Germinal center (tissue), 1 donor: ENCODE data around the gene RNFT1.
"Not testable (repeated sequence)": the region's sequence is repeated elsewhere in the genome, so short reads cannot be mapped to it uniquely, and the experiment has no call there.

Source experiments
- DNase-seq: peaks from one replicate; pipeline ENCODE4 v3.0.0; 2012; ENCODE audit warnings: mixed read lengths, low spot score

RNFT1 gene, protein sequence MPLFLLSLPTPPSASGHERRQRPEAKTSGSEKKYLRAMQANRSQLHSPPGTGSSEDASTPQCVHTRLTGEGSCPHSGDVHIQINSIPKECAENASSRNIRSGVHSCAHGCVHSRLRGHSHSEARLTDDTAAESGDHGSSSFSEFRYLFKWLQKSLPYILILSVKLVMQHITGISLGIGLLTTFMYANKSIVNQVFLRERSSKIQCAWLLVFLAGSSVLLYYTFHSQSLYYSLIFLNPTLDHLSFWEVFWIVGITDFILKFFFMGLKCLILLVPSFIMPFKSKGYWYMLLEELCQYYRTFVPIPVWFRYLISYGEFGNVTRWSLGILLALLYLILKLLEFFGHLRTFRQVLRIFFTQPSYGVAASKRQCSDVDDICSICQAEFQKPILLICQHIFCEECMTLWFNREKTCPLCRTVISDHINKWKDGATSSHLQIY

DNA sequence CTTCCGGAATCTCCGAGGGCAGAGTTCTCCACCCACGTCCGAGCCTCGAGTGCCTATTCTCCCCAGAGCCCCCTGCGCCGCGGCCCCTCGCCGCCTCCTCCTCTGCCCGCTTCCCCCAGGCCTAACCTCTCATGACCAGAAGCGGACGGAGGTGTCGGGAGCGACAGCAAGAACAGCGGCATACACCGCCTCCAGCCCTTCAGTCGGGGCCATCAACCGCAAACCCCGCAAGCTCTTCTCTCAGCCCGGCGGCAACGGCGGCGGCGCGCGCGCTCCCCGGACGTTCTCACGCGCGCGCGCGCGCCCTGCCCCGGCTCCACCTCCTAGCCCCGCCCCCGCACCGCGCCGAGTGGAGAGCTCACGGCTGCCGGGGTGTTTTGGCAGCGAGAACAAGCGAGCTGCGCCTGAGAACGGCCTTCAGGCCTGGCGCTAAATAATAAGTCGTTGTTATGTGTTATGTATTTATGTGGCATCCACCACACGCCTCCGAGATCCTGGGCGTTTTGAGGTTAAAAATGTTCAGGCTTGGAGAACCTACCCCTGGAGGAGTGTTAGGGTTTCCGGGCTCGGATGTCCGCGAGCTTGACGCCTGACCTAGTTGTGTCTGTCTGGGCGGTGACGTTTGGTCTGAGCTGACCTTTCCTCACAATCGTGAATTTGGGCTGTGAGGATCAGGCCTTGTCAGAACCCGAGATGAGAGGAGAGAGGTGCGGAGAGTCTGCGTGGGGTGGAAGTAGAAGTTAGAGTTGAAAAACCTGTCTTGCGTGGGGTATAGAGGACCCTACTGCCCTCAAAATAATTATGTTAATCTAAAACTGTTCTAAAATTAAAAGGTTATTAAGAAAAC lies at the start of gene RNFT1:
Gene RNFT1, minus strand, starts transcription at position 259 of the 847 bp plus-strand sequence. Its CDS starts 77 bp downstream, at position 182.
- peak; percentile 94 for DNase-seq

DNA sequence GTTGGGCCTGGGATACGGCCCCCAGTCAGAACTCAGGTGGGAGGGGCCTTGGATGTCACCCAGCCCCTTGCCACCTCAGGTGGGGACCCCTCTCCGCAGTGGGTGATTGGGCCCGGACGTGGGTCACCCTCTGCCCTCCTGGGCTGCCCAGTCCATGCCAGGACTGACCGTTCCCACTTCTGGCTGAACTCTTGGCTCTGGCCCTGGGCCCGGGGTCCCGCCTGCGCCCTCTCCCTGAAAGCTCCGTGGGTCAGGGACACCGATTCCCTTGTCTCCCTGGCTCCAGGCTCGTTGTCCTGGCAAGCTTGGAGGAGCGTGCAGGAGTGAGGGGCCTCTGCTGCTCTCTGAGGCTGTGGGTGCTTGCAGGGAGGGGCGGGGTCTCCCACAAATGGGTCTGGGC lies 44.8 kb upstream of the RNFT1 start:
- DNase-seq = not testable (repeated sequence)

DNA sequence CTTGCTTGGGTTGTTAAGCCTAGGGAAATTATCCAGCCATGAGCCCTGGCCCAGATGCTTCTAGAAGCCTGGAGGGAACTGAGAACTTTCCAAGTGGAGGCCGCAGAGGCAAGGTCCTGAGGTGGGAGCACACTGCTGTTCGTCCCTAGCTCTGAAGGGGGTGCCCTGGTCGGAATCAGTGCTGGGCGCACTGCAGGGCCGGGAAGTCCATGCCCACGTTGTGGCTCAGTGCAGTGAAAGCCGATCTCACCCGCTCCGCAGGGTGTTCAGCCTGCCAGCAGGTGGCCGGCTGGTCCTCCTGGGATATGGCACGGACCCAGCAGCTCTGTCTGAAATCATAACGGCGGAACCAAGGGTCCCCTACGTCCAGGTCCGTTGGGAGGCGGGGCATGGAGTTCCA lies 43.8 kb upstream of the RNFT1 start:
- DNase-seq = not testable (repeated sequence)

DNA sequence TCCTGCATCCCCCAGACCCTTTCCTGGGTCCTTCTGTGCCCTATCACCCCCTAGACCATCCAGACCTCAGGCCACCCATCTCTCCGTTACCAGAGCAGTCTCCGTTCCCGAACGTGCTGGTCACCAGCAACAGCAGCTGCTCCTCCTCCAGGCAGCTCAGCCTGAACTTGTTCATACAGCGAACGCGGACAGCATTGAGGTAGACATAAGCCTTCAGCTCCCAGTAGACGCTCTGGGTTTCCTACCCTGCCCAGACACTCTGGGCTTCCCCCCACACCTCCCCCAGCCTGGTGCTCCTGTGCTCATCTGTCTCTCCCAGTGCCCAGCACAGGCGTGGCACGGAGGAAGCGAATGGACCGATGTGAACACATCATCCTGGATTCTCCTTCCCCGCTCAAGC lies 41.6 kb upstream of the RNFT1 start:
- no peak for DNase-seq

DNA sequence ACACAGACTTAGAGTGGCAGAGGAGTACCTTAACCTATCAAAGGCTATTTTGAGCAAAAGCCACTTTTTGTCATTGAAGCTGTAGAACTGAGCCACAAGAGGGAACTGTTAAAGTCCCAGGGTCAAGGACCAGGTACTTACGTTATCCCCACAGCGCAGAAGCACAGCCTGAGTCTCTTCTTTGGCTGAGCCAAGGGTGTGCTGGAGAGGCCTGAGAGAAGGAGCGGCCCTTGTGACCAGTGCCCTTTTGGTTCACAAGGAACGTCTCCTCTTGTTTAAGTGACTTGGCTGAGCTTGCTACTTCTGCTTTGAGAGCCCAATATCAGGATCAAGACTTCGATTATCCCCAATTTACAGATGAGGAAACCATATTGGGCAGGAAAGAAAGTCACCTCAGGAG lies 40.0 kb upstream of the RNFT1 start:
- DNase-seq = not testable (repeated sequence)

DNA sequence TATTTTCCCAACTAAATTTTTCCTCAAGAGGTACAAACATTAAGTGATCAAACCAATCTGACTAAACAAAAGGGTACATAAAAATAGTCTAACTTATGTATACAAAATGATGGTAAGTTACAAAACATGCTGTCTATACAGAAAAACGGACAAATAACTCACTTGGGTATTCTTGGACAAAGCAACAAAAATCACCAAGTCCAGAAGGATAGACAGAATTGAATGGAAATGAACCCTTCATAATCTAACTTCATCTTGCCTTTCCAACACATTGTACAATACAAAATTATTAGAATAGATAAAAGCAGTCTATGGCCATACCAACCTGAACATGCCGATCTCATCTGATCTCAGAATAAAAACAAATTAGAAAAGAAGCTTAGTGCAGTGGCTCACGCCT lies 37.9 kb upstream of the RNFT1 start:
- not testable (repeated sequence) for DNase-seq

DNA sequence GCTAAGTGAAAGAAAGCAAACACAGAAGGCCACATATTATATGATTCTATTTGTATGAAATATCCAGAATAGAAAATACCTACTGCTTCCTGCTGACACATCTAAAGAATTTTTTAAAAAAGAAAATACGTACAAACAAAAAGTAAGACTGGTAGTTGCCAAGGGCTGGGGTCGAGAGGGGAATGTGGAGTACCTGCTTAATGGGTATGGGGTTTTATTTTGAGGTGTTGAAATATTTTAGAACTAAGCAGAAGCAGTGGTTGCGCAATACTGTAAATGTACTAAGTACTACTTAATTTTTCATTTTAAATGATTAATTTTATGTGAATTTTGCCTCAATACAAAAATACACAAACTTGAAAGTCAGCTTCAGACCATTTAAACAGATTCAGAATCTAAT lies 32.1 kb upstream of the RNFT1 start:
- not testable (repeated sequence) for DNase-seq

DNA sequence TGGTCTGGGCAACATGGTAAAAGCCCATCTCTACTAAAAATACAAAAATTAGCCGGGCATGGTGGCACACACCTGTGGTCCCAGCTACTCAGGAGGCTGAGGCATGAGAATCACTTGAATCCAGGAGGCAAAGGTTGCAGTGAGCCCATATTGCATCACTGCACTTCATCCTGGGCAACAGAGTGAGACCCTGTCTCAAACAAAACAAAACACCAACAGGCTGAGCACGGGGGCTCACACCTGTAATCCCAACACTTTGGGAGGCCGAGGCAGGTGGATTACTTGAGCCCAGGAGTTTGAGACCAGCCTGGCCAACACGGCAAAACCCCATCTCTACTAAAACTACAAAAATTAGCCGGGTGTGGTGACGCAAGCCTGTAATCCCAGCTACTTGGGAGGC lies 10.6 kb upstream of the RNFT1 start:
- DNase-seq = not testable (repeated sequence)

DNA sequence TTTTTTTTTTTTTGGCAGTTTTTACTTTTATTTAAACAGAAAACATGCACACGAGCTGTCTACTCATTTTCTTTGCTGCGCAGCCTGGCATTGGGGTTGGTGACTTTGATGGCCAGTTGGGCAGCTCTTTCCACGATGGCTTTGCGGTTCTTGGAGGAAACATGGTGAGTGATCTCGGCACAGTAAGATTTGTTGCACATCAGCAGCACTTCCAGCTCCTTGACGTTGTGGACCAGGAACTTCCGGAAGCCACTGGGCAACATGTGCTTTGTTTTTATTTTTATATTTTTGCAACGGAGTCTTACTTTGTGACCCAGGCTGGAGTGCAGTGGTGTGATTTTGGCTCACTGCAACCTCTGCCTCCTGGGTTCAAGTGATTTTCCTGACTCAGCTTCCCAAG lies 8.9 kb upstream of the RNFT1 start:
- not testable (repeated sequence) for DNase-seq

DNA sequence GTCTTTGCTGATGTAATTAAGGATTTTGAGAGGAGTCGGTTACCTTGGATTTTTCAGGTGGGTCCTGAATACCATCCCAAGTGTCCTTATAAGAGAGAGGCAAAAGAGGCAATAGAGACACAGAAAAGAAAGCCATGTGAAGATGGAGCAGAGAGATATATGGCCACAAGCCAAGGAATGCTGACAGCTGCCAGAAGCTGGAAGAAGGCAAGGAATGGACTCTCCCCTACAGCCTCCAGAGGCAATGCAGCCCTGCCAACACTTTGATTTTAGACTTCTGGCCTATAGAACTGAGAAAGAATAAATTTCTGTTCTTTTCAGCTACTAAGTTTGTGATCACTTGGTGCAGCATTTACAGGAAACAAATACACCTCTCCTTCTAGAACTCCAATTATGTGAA lies 8.2 kb upstream of the RNFT1 start:
- no peak for DNase-seq

DNA sequence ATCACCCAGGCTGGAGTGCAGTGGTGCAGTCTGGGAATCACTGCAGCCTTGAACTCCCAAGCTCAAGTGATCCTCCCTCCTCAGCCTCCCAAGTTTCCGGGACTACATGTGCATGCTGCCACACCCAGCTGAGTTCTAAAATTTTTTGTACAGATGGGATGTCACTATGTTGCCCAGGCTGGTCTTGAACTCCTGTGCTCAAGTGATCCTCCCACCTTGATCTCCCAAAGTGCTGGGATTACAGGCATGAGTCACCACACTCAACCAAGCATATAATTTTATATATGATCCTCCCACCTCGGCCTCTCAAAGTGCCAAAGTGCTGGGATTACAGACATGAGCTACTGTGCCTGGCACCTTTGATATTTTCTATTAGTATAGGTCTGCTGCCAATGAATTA lies 7.2 kb upstream of the RNFT1 start:
- DNase-seq = not testable (repeated sequence)

DNA sequence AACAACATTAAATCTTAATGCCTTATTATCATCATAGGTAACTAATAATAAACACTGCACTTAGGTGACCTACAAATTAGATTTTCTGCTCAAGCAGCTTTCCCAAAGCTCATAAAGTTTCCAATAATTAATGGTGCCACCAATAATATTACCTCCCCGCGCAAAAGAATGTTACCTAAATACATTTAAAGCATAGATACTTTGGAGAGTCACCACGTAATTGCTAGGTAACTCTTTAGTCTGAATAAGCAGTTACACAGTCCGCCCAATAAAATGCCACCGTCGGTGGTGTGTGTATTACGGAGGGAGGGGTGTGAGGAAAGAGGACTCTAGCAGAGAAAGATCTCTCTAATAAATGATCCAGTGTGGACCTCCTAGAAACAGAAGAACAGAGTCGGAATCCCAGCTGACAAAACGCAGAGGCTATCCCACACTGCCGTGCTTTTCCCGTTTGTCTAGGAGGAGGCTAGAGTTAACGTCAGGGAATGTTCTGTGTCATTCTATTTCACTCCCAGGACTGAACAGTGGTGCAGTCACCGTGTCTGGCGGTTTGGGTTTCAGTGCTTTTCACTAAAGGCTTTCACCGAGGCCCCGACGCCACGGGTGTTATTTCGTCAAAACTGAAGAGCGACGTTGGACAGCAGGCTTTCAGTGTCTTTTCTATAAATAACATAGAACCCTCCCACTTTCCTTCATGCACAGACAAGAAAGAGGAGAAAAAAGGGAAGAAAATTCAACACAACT lies 630 bp downstream of the RNFT1 start:
- DNase-seq = peak; percentile 39

DNA sequence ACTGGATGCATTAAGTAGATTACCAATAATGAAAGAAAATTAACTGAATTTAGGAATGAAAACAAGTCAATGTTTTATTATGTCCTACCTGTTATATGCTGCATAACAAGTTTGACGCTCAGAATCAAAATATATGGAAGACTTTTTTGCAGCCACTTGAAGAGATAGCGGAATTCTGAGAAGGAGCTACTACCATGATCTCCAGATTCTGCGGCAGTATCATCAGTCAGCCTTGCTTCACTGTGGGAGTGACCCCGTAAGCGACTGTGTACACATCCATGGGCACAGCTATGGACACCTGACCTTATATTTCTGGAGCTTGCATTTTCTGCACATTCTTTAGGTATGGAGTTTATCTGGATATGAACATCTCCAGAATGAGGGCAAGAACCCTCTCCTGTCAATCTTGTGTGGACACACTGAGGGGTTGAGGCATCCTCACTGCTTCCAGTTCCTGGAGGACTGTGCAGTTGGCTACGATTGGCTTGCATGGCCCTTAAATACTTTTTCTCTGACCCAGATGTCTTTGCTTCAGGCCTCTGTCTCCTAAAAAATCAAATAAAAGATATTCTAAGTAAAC lies 1.7 kb downstream of the RNFT1 start:
- DNase-seq = no peak

DNA sequence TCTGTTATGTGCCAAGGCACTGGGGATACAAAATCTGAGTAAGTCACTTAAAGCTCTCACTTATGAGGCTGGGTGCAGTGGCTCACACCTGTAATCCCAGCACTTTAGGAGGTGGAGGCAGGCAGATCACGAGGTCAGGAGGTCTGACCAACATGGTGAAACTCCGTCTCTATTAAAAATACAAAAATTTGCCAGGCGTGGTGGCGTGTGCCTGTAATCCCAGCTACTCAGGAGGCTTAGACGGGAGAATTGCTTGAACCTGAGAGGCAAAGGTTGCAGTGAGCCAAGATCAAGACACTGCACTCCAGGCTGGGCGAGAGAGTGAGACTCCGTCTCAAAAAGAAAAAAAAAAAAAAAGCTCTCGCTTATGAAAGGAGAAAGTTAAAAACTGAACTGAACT lies 5.0 kb downstream of the RNFT1 start:
- not testable (repeated sequence) for DNase-seq

DNA sequence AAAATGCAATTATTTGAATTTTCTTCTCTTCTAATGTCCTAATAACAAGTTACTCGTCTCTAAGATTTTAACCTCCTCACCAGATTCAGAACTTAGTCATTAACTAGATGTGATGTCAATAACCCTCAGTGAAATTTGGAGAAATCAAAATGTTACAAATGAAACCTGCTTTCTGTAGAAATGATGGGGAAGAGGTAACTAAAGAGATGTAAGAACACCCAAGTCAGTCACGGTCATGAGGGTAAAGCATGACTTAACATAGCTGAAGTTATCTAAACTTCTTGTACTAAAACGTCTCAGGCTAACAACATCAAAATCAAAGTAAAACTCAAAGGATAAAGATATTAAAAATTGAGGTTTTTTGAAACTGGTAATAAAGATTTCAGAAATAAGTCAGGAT lies 9.7 kb downstream of the RNFT1 start:
- DNase-seq = no peak

DNA sequence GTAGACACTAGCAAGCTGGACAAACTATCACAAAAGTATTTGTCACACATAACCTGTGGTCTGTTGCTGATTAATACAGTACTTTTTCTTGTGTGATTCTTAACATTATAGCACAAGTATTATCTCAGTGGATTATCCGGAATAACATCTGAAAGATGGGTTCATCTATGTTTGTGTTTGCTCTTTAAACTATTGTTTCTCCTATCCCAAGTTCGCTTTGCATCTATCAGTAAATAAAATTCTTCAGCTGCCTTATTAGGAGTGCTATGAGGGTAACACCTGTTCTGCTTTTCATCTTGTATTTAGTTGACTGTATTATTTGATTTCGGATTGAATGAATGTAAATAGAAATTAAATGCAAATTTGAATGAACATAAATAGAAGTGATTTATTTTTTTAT lies 14.5 kb downstream of the RNFT1 start:
- DNase-seq = no peak

DNA sequence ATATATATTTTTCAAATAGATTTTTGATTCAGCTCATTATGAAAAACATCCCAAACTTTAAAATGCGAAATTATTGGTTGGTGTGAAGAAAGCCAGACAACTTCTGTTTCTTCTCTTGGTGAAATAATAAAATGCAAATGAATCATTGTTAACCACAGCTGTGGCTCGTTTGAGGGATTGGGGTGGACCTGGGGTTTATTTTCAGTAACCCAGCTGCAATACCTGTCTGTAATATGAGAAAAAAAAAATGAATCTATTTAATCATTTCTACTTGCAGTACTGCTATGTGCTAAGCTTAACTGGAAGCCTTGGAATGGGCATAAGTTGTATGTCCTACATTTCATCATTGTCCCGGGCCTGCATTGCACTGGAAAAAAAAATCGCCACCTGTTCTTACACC lies 17.2 kb downstream of the RNFT1 start:
- peak; percentile 3 for DNase-seq

DNA sequence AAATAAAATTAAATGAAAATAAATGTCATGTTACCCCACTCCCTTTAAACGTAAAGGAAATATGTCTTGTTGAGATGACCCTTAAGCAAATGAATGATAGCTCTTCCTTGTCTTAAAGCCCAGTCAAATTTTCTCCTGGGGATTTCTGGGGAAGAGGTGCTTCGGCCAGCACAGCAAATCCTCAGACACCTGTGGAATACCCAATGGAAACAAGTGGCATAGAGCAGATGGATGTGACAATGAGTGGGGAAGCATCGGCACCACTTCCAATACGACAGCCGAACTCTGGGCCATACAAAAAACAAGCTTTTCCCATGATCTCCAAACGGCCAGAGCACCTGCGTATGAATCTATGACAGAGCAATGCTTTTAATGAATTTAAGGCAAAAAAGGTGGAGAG lies 18.1 kb downstream of the RNFT1 start:
- not testable (repeated sequence) for DNase-seq

DNA sequence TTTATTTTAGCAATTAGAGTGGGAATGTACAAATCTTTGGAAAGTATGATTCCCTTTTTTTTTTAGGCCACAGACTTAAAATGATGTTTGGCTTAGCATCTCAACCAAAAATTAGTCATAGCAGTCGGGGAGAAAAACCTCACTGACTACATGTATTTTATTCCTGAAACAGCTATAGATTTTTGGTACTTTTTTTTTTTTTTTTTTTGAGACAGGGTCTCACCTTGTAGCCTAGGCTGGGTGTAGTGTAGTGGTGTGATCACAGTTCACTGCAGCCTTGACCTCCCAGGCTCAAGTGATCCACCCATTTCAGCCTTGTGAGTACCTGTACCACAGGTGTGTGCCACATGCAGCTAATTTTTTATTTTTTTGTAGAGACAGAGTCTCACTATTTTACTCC lies 23.4 kb downstream of the RNFT1 start:
- DNase-seq = no peak

DNA sequence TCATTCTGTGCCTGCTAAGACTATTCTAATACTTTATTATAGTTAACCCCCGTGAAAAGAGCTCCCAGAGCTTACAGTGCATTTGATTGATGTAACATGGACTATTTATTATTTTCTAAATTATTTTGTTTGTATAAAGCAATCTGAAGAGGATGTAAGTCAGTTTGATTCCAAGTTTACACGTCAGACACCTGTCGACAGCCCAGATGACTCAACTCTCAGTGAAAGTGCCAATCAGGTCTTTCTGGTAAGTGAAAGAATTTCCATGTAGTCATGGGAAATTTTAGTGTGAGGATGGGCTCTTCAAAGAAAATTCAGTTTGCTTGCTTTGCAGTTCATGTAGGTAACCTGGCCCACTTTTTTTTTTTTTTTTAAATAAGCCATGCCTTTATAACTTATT lies 23.8 kb downstream of the RNFT1 start:
- not testable (repeated sequence) for DNase-seq

DNA sequence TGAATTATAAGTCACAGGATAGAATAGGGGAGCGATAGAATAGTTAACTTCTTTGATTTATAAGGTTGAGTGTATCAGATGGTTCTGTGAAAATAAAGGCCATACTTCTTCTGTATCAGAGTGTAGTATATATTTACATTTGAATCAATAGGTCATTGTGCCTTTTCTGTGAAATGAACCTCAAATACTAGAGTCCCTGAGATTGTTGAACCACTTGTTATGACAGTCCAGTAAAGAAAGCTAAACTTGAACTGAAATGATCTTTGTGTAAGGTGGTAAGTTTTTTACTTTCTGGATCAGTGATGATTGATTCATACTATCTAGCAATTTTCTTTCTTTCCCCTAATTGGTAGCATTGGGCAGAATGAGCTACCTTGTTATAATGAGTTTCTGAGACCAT lies 31.2 kb downstream of the RNFT1 start:
- not testable (repeated sequence) for DNase-seq

DNA sequence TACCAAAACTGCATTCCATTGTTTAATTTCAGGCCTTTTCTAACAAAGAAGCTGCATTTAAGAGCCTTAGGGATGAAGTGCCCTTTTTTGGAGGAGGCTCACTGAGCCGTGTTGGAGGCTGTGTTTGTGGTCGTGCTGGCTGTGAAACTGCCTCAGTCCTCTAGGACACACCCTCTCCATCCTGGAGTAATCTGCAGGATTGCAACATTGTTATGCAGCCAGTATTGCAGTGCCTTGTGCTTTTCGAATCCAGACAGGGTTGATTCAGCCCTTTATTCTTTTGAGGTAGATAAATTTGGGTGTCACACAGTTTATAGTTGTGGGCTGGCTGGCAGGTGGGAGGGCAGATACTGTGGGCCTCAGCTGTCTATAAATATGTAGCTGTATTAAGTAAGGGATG lies 33.8 kb downstream of the RNFT1 start:
- not testable (repeated sequence) for DNase-seq
